ENCODE data around the gene SLC35F1. TPM values are rescaled to one million over a fixed set of nuclear protein-coding genes. Genes with fewer than 3 reads are reported as not detected.

Gene SLC35F1
- total and polyA plus RNA-seq, 2 donors (not counting 3 experiments of a cell fraction or from before 2014, with no cell fraction given): not detected

DNA sequence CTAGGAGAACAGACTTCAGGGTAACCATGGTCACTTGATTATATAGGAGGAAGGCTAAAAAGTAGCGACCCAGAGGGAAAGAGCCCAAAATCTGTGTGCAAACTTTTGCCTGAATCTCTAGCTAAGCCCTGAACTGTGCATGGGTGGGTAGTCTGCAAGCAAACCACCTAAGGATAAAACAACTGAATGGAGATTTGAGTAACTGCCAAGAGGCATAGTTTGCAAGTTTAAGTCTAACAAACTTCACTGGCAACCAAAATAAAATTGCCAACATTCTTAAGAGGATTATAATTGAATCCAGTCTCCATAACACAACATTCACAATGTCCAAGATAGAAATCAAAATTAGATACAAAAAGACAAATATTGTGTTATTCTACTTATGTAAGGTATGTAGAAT lies 449.0 kb downstream of the SLC35F1 start:
- H3K36me3 ChIP-seq (ENCODE audit: control insufficient read depth in 2 of 2, extremely low read depth in 1 of 2, insufficient read depth in 2 of 2, low read length in 2 of 2): no peaks in the 10 kb centered on the region
- H3K4me3 ChIP-seq (replicated peaks in 1 of 3; ENCODE audit: insufficient read depth in 1 of 3, low read depth in 1 of 3, low read length in 3 of 3): no peak overlapping the region
- FAIRE-seq (no peak), DNase-seq (ENCODE audit: low read depth, low spot score) (no peak)
- no peak overlapping the region for H3K9ac ChIP-seq (replicated peaks; ENCODE audit: extremely low read depth, insufficient read depth, low read length)
- no peak overlapping the region for H3K27ac ChIP-seq (ENCODE audit: insufficient read depth, low read depth, low read length)
- dilution Hi-C loops (cut with MboI; ENCODE audit: extremely low pct_ligation_motif_present, low sequenced_read_pairs): no loop called here
- ChIA-PET POLR2A (no interaction called here), CTCF (interaction anchor here (0.7 kb wide), 1 partner anchor 1034 kb away, joined by 3 read pairs; no protein-coding TSS in a partner anchor)
- H3K4me2 ChIP-seq (ENCODE audit: insufficient read depth, low read length): no peak overlapping the region
- no peaks in the 10 kb centered on the region for H3K27me3 ChIP-seq (ENCODE audit: control insufficient read depth in 2 of 2, insufficient read depth in 2 of 2, low read length in 2 of 2)
- H2AFZ ChIP-seq (ENCODE audit: low read depth, low read length): no peak overlapping the region
- no TSS peak for BruUV-seq (replicated peaks)
- no peak for TF ChIP-seq GATA2 (IDR thresholded peaks at IDR 0.05; ENCODE audit: insufficient read depth, insufficient read length, low read depth, low read length)
- TF ChIP-seq EZH2 (IDR thresholded peaks at IDR 0.05; ENCODE audit: borderline replicate concordance, low read depth, low read length, severe bottlenecking): no peak
- no peak for TF ChIP-seq MYC (IDR thresholded peaks at IDR 0.05; ENCODE audit: low read depth, low read length)
- H3K9me3 ChIP-seq (replicated peaks; ENCODE audit: control insufficient read depth, insufficient read depth, low read length): no peaks in the 10 kb centered on the region
- no peaks in the 10 kb centered on the region for H4K20me1 ChIP-seq (replicated peaks; ENCODE audit: control insufficient read depth, extremely low read depth, insufficient read depth, low read length)
- H3K79me2 ChIP-seq (ENCODE audit: control insufficient read depth, insufficient read depth, low read length): no peaks in the 10 kb centered on the region
- H3K9me1 ChIP-seq (replicated peaks; ENCODE audit: control insufficient read depth, extremely low read depth, insufficient read depth, low read length): no peaks in the 10 kb centered on the region
- no peaks in the 10 kb centered on the region for H3K4me1 ChIP-seq (ENCODE audit: control insufficient read depth, extremely low read depth, insufficient read depth, low read length)
- intact Hi-C loops (cut with micrococcal nuclease): no loop called here

DNA sequence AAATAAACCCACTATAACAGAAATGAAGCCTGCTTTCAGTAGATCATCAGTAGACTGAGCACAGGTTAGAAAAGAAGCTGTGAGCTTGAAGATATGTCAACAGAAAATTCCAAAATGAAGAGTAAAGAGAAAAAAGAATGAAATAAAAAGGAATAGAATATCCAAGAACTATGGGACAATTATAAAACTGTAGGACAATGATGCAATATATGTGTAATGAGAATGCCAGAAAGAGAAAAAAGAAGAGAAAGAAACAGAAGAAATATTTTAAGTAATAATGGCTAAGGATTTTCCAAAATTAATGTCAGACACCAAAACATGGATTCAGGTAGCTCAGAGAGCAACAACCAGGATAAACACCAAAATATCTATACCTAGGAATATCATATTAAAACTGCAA lies 449.6 kb downstream of the SLC35F1 start:
- H3K4me3 ChIP-seq (replicated peaks in 1 of 3; ENCODE audit: insufficient read depth in 1 of 3, low read depth in 1 of 3, low read length in 3 of 3): no peak overlapping the region
- H3K27ac ChIP-seq (ENCODE audit: insufficient read depth, low read depth, low read length): no peak overlapping the region
- no peaks in the 10 kb centered on the region for H3K9me3 ChIP-seq (replicated peaks; ENCODE audit: control insufficient read depth, insufficient read depth, low read length)
- no peak overlapping the region for H3K4me2 ChIP-seq (ENCODE audit: insufficient read depth, low read length)
- no peaks in the 10 kb centered on the region for H3K4me1 ChIP-seq (ENCODE audit: control insufficient read depth, extremely low read depth, insufficient read depth, low read length)
- H4K20me1 ChIP-seq (replicated peaks; ENCODE audit: control insufficient read depth, extremely low read depth, insufficient read depth, low read length): no peaks in the 10 kb centered on the region
- FAIRE-seq: no peak
- no peak overlapping the region for H2AFZ ChIP-seq (ENCODE audit: low read depth, low read length)
- no TSS peak for BruUV-seq (replicated peaks)
- POLR2A ChIA-PET: no interaction called here
- no peak overlapping the region for H3K9ac ChIP-seq (replicated peaks; ENCODE audit: extremely low read depth, insufficient read depth, low read length)
- DNase-seq (ENCODE audit: low read depth, low spot score): no peak
- TF ChIP-seq POLR2AphosphoS5 (IDR thresholded peaks at IDR 0.05; ENCODE audit: insufficient read depth, low read depth, low read length): no peak
- TF ChIP-seq JUN (IDR thresholded peaks at IDR 0.05; ENCODE audit: borderline replicate concordance, insufficient read depth, insufficient read length, low read depth): no peak
- TF ChIP-seq, protein P1, sequence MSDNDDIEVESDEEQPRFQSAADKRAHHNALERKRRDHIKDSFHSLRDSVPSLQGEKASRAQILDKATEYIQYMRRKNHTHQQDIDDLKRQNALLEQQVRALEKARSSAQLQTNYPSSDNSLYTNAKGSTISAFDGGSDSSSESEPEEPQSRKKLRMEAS (IDR thresholded peaks at IDR 0.05; ENCODE audit: insufficient read depth, insufficient read length): no peak
- TF ChIP-seq GATA2 (IDR thresholded peaks at IDR 0.05; ENCODE audit: insufficient read depth, insufficient read length, low read depth, low read length): no peak
- no peak for TF ChIP-seq MYC (IDR thresholded peaks at IDR 0.05; ENCODE audit: low read depth, low read length)
- TF ChIP-seq POLR2A (IDR thresholded peaks at IDR 0.05; ENCODE audit: low read depth, low read length): no peak
- TF ChIP-seq FOS (IDR thresholded peaks at IDR 0.05; ENCODE audit: borderline replicate concordance, insufficient read depth, low read length): no peak
- TF ChIP-seq, protein P2, sequence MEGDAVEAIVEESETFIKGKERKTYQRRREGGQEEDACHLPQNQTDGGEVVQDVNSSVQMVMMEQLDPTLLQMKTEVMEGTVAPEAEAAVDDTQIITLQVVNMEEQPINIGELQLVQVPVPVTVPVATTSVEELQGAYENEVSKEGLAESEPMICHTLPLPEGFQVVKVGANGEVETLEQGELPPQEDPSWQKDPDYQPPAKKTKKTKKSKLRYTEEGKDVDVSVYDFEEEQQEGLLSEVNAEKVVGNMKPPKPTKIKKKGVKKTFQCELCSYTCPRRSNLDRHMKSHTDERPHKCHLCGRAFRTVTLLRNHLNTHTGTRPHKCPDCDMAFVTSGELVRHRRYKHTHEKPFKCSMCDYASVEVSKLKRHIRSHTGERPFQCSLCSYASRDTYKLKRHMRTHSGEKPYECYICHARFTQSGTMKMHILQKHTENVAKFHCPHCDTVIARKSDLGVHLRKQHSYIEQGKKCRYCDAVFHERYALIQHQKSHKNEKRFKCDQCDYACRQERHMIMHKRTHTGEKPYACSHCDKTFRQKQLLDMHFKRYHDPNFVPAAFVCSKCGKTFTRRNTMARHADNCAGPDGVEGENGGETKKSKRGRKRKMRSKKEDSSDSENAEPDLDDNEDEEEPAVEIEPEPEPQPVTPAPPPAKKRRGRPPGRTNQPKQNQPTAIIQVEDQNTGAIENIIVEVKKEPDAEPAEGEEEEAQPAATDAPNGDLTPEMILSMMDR (IDR thresholded peaks at IDR 0.05; ENCODE audit: extremely low read depth in 1 of 2, insufficient read depth in 1 of 2, low read depth in 1 of 2, low read length in 2 of 2): no peak
- no peak for TF ChIP-seq EZH2 (IDR thresholded peaks at IDR 0.05; ENCODE audit: borderline replicate concordance, low read depth, low read length, severe bottlenecking)
- no peaks in the 10 kb centered on the region for H3K79me2 ChIP-seq (ENCODE audit: control insufficient read depth, insufficient read depth, low read length)
- CTCF ChIA-PET: no interaction called here
- H3K9me1 ChIP-seq (replicated peaks; ENCODE audit: control insufficient read depth, extremely low read depth, insufficient read depth, low read length): no peaks in the 10 kb centered on the region
- H3K27me3 ChIP-seq (ENCODE audit: control insufficient read depth in 2 of 2, insufficient read depth in 2 of 2, low read length in 2 of 2): no peaks in the 10 kb centered on the region
- intact Hi-C loops (cut with micrococcal nuclease): no loop called here
- no peaks in the 10 kb centered on the region for H3K36me3 ChIP-seq (ENCODE audit: control insufficient read depth in 2 of 2, extremely low read depth in 1 of 2, insufficient read depth in 2 of 2, low read length in 2 of 2)
- dilution Hi-C loops (cut with MboI; ENCODE audit: extremely low pct_ligation_motif_present, low sequenced_read_pairs): no loop called here

Measured in endothelial cell of umbilical vein (primary cell).